GM12865 (cell line): Measurements from ENCODE around the gene PLET1.

Experiments used
- DNase-seq: peaks from one replicate; pipeline ENCODE4 v3.0.0; 2010; ENCODE audit warnings: low read depth
- H3K4me3 ChIP-seq: 2 replicates; pipeline ENCODE4 v1.5.1; 2011; ENCODE audit warnings: mild to moderate bottlenecking, low read depth, low read length, control low read depth
- CTCF ChIP-seq: IDR thresholded peaks from 2 replicates; pipeline ENCODE4 v1.5.1; 2011; ENCODE audit warnings: low read length, control low read depth, low read depth, inconsistent platforms; ENCODE audit not compliant: insufficient read depth; ENCODE audit errors: missing control alignments

PLET1 gene

GRCh38 chr11:112237451-112237850, 23.2 kb downstream of the PLET1 start:
- DNase-seq: no peak
- no peak overlapping the region for H3K4me3 ChIP-seq
- no peak for TF ChIP-seq CTCF

- DNase-seq: no peak
- H3K4me3 ChIP-seq: no peak overlapping the region
- TF ChIP-seq CTCF: no peak
These were observed 24.8 kb downstream of the PLET1 start for GRCh38 chr11:112235750-112236390.

- TF ChIP-seq CTCF: no peak
- DNase-seq: no peak
- H3K4me3 ChIP-seq: no peak overlapping the region
These were observed 28.7 kb downstream of the PLET1 start for GRCh38 chr11:112231952-112232351.

GRCh38 chr11:112229746-112230433, 30.8 kb downstream of the PLET1 start:
- DNase-seq: no peak
- no peak for TF ChIP-seq CTCF
- no peak overlapping the region for H3K4me3 ChIP-seq

- no peak for DNase-seq
- no peak overlapping the region for H3K4me3 ChIP-seq
- no peak for TF ChIP-seq CTCF
These were observed 31.5 kb downstream of the PLET1 start for GRCh38 chr11:112229159-112229558.

GRCh38 chr11:112228706-112229105, 32.0 kb downstream of the PLET1 start:
- H3K4me3 ChIP-seq: no peak overlapping the region
- DNase-seq: no peak
- TF ChIP-seq CTCF: no peak
